OCI-LY1 (cell line): ENCODE measurements around the gene YPEL2.

Experiments used
- H2AFZ ChIP-seq: fragments of 200-600 bp; sonication (generic), shearing (Covaris generic); 2 replicates; pipeline ENCODE4 v1.6.0; 2014; ENCODE audit warnings: antibody characterized with exemption, mild to moderate bottlenecking, low read length
- H3F3A ChIP-seq: fragments of 200-600 bp; sonication (generic), shearing (Covaris generic); 2 replicates; pipeline ENCODE4 v1.6.0; 2014; ENCODE audit warnings: mild to moderate bottlenecking, antibody characterized with exemption, low read length, moderate library complexity; ENCODE audit not compliant: insufficient read depth
- H3K27ac ChIP-seq: fragments of 200-600 bp; sonication (generic); 2 replicates; pipeline ENCODE4 v1.5.1; 2014; ENCODE audit warnings: low read length, mixed run types, mild to moderate bottlenecking, low read depth; ENCODE audit not compliant: poor library complexity, severe bottlenecking
- H3K27me3 ChIP-seq: fragments of 200-600 bp; sonication (generic); 2 replicates; pipeline ENCODE4 v1.6.0; 2014; ENCODE audit warnings: antibody characterized with exemption, mild to moderate bottlenecking, low read length, moderate library complexity; ENCODE audit not compliant: insufficient read depth
- H3K36me3 ChIP-seq: fragments of 200-600 bp; sonication (generic); 2 replicates; pipeline ENCODE4 v1.6.1; 2014; ENCODE audit warnings: mild to moderate bottlenecking, antibody characterized with exemption, low read length, moderate library complexity, mixed read lengths; ENCODE audit not compliant: insufficient read depth
- H3K4me1 ChIP-seq: fragments of 200-600 bp; sonication (generic); 2 replicates; pipeline ENCODE4 v1.5.1; 2014; ENCODE audit warnings: mild to moderate bottlenecking, low read length, moderate library complexity; ENCODE audit not compliant: insufficient read depth, severe bottlenecking
- H3K4me2 ChIP-seq: fragments of 200-600 bp; sonication (generic), shearing (Covaris generic); 2 replicates; pipeline ENCODE4 v1.6.1; 2014; ENCODE audit warnings: low read length
- H3K4me3 ChIP-seq: fragments of 200-600 bp; sonication (generic); 2 replicates; pipeline ENCODE4 v1.5.1; 2014; ENCODE audit warnings: low read length, low read depth, mild to moderate bottlenecking, mixed read lengths; ENCODE audit not compliant: poor library complexity, severe bottlenecking
- H3K79me2 ChIP-seq: fragments of 200-600 bp; shearing (Covaris generic); 2 replicates; pipeline ENCODE4 v1.6.1; 2016; ENCODE audit warnings: mixed run types, low read length, mixed read lengths; ENCODE audit not compliant: insufficient read depth
- H3K9ac ChIP-seq: fragments of 200-600 bp; sonication (generic), shearing (Covaris generic); 2 replicates; pipeline ENCODE4 v1.6.1; 2014; ENCODE audit warnings: mild to moderate bottlenecking, low read length, mixed read lengths
- H3K9me2 ChIP-seq: fragments of 200-600 bp; sonication (generic), shearing (Covaris generic); 2 replicates; pipeline ENCODE4 v1.6.1; 2014; ENCODE audit warnings: low read depth, mild to moderate bottlenecking, low read length, mixed read lengths
- H3K9me3 ChIP-seq: fragments of 200-600 bp; shearing (Covaris generic); 2 replicates; pipeline ENCODE4 v1.6.1; 2014; ENCODE audit warnings: low read length, mixed read lengths
- H4K20me1 ChIP-seq: fragments of 200-600 bp; sonication (generic), shearing (Covaris generic); 2 replicates; pipeline ENCODE4 v1.6.0; 2016; ENCODE audit warnings: mild to moderate bottlenecking, low read length; ENCODE audit not compliant: insufficient read depth
- CTCF ChIP-seq: fragments of 200-600 bp; sonication (generic), shearing (Covaris generic); IDR thresholded peaks from 2 replicates; pipeline ENCODE4 v1.5.1; 2017; ENCODE audit warnings: mild to moderate bottlenecking, antibody characterized with exemption, low read length, moderate library complexity, mixed read lengths
- EZH2 ChIP-seq: fragments of 200-600 bp; sonication (generic), shearing (Covaris generic); IDR thresholded peaks from 2 replicates; pipeline ENCODE4 v1.8.0; 2017; ENCODE audit warnings: borderline replicate concordance, mixed run types, mild to moderate bottlenecking, antibody characterized with exemption, low read length, moderate library complexity, mixed read lengths

YPEL2 gene

GRCh38 chr17:59338498-59338897, 7.0 kb downstream of the YPEL2 start:
- no peaks in the 10 kb centered on the region for H4K20me1 ChIP-seq
- no peaks in the 10 kb centered on the region for H3F3A ChIP-seq
- no peaks in the 10 kb centered on the region for H3K36me3 ChIP-seq
- TF ChIP-seq CTCF, result no peak
- no peak for TF ChIP-seq EZH2
- no peak overlapping the region for H3K4me2 ChIP-seq
- H3K4me1 ChIP-seq, result no peaks in the 10 kb centered on the region
- no peaks in the 10 kb centered on the region for H3K9me3 ChIP-seq
- no peak overlapping the region for H2AFZ ChIP-seq
- H3K9ac ChIP-seq, result no peak overlapping the region
- H3K9me2 ChIP-seq, result no peaks in the 10 kb centered on the region
- H3K4me3 ChIP-seq, result no peak overlapping the region
- H3K27me3 ChIP-seq, result peaks cover 5% of the 10 kb centered on the region; the same call in 1 of the 2 replicates
- no peaks in the 10 kb centered on the region for H3K79me2 ChIP-seq
- no peak overlapping the region for H3K27ac ChIP-seq

GRCh38 chr17:59341922-59342321, 10.5 kb downstream of the YPEL2 start:
- Histone ChIP-seq H3K4me3 (no peak overlapping the region), H3K36me3 (no peaks in the 10 kb centered on the region), H2AFZ (no peak overlapping the region), H3K79me2 (no peaks in the 10 kb centered on the region), H4K20me1 (no peaks in the 10 kb centered on the region), H3K4me1 (no peaks in the 10 kb centered on the region), H3K9ac (no peak overlapping the region), H3K27ac (no peak overlapping the region), H3K4me2 (no peak overlapping the region), H3F3A (no peaks in the 10 kb centered on the region), H3K9me2 (no peaks in the 10 kb centered on the region), H3K9me3 (no peaks in the 10 kb centered on the region), H3K27me3 (peaks cover 5% of the 10 kb centered on the region; the same call in 1 of the 2 replicates)
- TF ChIP-seq EZH2 (no peak), CTCF (no peak)

GRCh38 chr17:59342681-59343131, 11.3 kb downstream of the YPEL2 start:
- Histone ChIP-seq H3K36me3 (no peaks in the 10 kb centered on the region), H3K4me2 (no peak overlapping the region), H3K4me1 (no peaks in the 10 kb centered on the region), H3K9me2 (no peaks in the 10 kb centered on the region), H3K79me2 (no peaks in the 10 kb centered on the region), H4K20me1 (no peaks in the 10 kb centered on the region), H3K9me3 (no peaks in the 10 kb centered on the region), H3F3A (no peaks in the 10 kb centered on the region), H3K27ac (no peak overlapping the region), H3K27me3 (peaks cover 5% of the 10 kb centered on the region; the same call in 1 of the 2 replicates), H3K4me3 (no peak overlapping the region), H2AFZ (no peak overlapping the region), H3K9ac (no peak overlapping the region)
- TF ChIP-seq CTCF (no peak), EZH2 (no peak)
